T-helper 1 cell treated with Interleukin-12 subunit alpha and Interleukin-12 subunit beta and Interleukin-4 antibody, amounts not matched to agents 30 ng/mL and 1 ng/mL, for 36 hours (primary cell): Measurements from ENCODE around the gene SBNO2. TPM values are rescaled to one million over a fixed set of nuclear protein-coding genes. Genes with fewer than 3 reads are reported as not detected.

ENCODE experiments used
- intact Hi-C: fragments of 100-400 bp; cut with micrococcal nuclease; formaldehyde crosslinking; loops from one replicate; pipeline ENCODE4 v1.15.1; 2024
- total RNA-seq: library from RNA; stranded (reverse); gene quantifications from 2 replicates; pipeline ENCODE4 v1.2.3, GENCODE V29; 2022

Gene SBNO2
- total RNA-seq, 1 donor from 2014 or later: 164 TPM

- intact Hi-C loops: loop anchor here (1.0 kb wide), 2 partner anchors 19 to 72 kb away; no protein-coding TSS in a partner anchor
Observed at GRCh38 chr19:1063030-1063908, 110.8 kb downstream of the SBNO2 start.

GRCh38 chr19:1062387-1063029, 111.6 kb downstream of the SBNO2 start:
- intact Hi-C loops: loop anchor here (1.0 kb wide), 2 partner anchors 20 to 71 kb away; no protein-coding TSS in a partner anchor

- intact Hi-C loops: no loop called here
Observed at GRCh38 chr19:1061987-1062386, 112.1 kb downstream of the SBNO2 start.

GRCh38 chr19:1060689-1061088, 113.4 kb downstream of the SBNO2 start:
- intact Hi-C loops: no loop called here

- intact Hi-C loops: no loop called here
Observed at GRCh38 chr19:1058112-1058511, 116.0 kb downstream of the SBNO2 start.

Other genes with a start within 250 kb of the SBNO2 start
- 27.3 and 28.9 TPM in 2 replicates for gene ARID3A, start 248.2 kb downstream of the SBNO2 start, total RNA-seq
- gene WDR18, start 189.9 kb downstream of the SBNO2 start, total RNA-seq: 54.8 and 57.5 TPM in 2 replicates
- not detected in 2 replicates for gene GRIN3B, start 173.8 kb downstream of the SBNO2 start, total RNA-seq
- 181 and 185 TPM in 2 replicates for gene TMEM259, start 153.1 kb downstream of the SBNO2 start, total RNA-seq
- not detected in 2 replicates for gene RNU6-2, start 152.7 kb downstream of the SBNO2 start, total RNA-seq
- gene CNN2, start 147.7 kb downstream of the SBNO2 start, total RNA-seq: 436 and 459 TPM in 2 replicates
- gene ABCA7, start 134.2 kb downstream of the SBNO2 start, total RNA-seq: 63.6 and 71.7 TPM in 2 replicates
- 471 and 479 TPM in 2 replicates for gene ARHGAP45, start 107.1 kb downstream of the SBNO2 start, total RNA-seq
- gene POLR2E, start 78.9 kb downstream of the SBNO2 start, total RNA-seq: 155 and 170 TPM in 2 replicates
- 131 and 142 TPM in 2 replicates for gene GPX4, start 70.3 kb downstream of the SBNO2 start, total RNA-seq
- 68.7 and 77.1 TPM in 2 replicates for gene STK11, start 31.5 kb upstream of the SBNO2 start, total RNA-seq
- gene CBARP, start 63.7 kb upstream of the SBNO2 start, total RNA-seq: 0.10 TPM in 1 of 2 replicates, not detected in the other
- 161 and 183 TPM in 2 replicates for gene ATP5F1D, start 67.5 kb upstream of the SBNO2 start, total RNA-seq
- 106 and 107 TPM in 2 replicates for gene MIDN, start 74.3 kb upstream of the SBNO2 start, total RNA-seq
- 208 and 213 TPM in 2 replicates for gene CIRBP, start 95.1 kb upstream of the SBNO2 start, total RNA-seq
- gene FAM174C, start 101.3 kb upstream of the SBNO2 start, total RNA-seq: 55.8 and 64.6 TPM in 2 replicates
- not detected in 2 replicates for gene EFNA2, start 111.6 kb upstream of the SBNO2 start, total RNA-seq
- gene NDUFS7, start 209.6 kb upstream of the SBNO2 start, total RNA-seq: 104 and 109 TPM in 2 replicates
- gene GAMT, start 227.3 kb upstream of the SBNO2 start, total RNA-seq: 13.5 and 18.8 TPM in 2 replicates
- 211 and 223 TPM in 2 replicates for gene DAZAP1, start 233.3 kb upstream of the SBNO2 start, total RNA-seq